ENCODE results near the gene KCNN2.

GRCh38 chr5:114471529-114471928, 109.7 kb downstream of the KCNN2 start:
- no peak for TF ChIP-seq POLR2AphosphoS5 (IDR thresholded peaks at IDR 0.05; ENCODE audit: insufficient read depth in 1 of 2, low read depth in 1 of 2)
- TF ChIP-seq, protein P1, sequence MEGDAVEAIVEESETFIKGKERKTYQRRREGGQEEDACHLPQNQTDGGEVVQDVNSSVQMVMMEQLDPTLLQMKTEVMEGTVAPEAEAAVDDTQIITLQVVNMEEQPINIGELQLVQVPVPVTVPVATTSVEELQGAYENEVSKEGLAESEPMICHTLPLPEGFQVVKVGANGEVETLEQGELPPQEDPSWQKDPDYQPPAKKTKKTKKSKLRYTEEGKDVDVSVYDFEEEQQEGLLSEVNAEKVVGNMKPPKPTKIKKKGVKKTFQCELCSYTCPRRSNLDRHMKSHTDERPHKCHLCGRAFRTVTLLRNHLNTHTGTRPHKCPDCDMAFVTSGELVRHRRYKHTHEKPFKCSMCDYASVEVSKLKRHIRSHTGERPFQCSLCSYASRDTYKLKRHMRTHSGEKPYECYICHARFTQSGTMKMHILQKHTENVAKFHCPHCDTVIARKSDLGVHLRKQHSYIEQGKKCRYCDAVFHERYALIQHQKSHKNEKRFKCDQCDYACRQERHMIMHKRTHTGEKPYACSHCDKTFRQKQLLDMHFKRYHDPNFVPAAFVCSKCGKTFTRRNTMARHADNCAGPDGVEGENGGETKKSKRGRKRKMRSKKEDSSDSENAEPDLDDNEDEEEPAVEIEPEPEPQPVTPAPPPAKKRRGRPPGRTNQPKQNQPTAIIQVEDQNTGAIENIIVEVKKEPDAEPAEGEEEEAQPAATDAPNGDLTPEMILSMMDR (IDR thresholded peaks at IDR 0.05): no peak
- TF ChIP-seq POLR2A (IDR thresholded peaks at IDR 0.05): no peak

Data from vagina (tissue), 2 donors.